GM21529 (cell line): ENCODE data around the gene C6.
"Not testable (repeated sequence)": the region's sequence is repeated elsewhere in the genome, so short reads cannot be mapped to it uniquely, and the experiment has no call there.

ENCODE experiments used
- ATAC-seq: cut with Tn5 transposase; IDR thresholded peaks from one replicate; pipeline ENCODE4 v1.9.1; 2021; ENCODE audit not compliant: unreplicated experiment

Gene C6

GRCh38 chr5:41213340-41213739 is at the start of gene C6:
Gene C6, minus strand, starts transcription at chr5:41213532. Its CDS starts 10,302 bp downstream, at chr5:41203230.
- no peak for ATAC-seq

- ATAC-seq: no peak
Observed at GRCh38 chr5:41256400-41256799, 43.1 kb upstream of the C6 start.

- ATAC-seq: no peak
Observed at GRCh38 chr5:41253109-41253508, 39.8 kb upstream of the C6 start.

- ATAC-seq: no peak
Observed at GRCh38 chr5:41252036-41252435, 38.7 kb upstream of the C6 start.

GRCh38 chr5:41250351-41250987 is 37.1 kb upstream of the C6 start:
- ATAC-seq: no peak

- ATAC-seq: no peak
Observed at GRCh38 chr5:41247135-41247534, 33.8 kb upstream of the C6 start.

- no peak for ATAC-seq
Observed at GRCh38 chr5:41246376-41246775, 33.0 kb upstream of the C6 start.

- ATAC-seq: no peak
Observed at GRCh38 chr5:41243558-41243957, 30.2 kb upstream of the C6 start.

- no peak for ATAC-seq
Observed at GRCh38 chr5:41240985-41241384, 27.7 kb upstream of the C6 start.

GRCh38 chr5:41240390-41240789 is 27.1 kb upstream of the C6 start:
- ATAC-seq: no peak

- no peak for ATAC-seq
Observed at GRCh38 chr5:41234475-41234874, 21.1 kb upstream of the C6 start.

- ATAC-seq: no peak
Observed at GRCh38 chr5:41232797-41233196, 19.5 kb upstream of the C6 start.

GRCh38 chr5:41230276-41230675 is 16.9 kb upstream of the C6 start:
- not testable (repeated sequence) for ATAC-seq

GRCh38 chr5:41223962-41224361 is 10.6 kb upstream of the C6 start:
- ATAC-seq: no peak

GRCh38 chr5:41219658-41220269 is 6.4 kb upstream of the C6 start:
- no peak for ATAC-seq

GRCh38 chr5:41218929-41219657 is 5.8 kb upstream of the C6 start:
- ATAC-seq: no peak

GRCh38 chr5:41214182-41214581 is 850 bp upstream of the C6 start:
- ATAC-seq: no peak

GRCh38 chr5:41212935-41213334 is 397 bp downstream of the C6 start:
- ATAC-seq: no peak

- ATAC-seq: no peak
Observed at GRCh38 chr5:41211417-41211816, 1.9 kb downstream of the C6 start.

- ATAC-seq: not testable (repeated sequence)
Observed at GRCh38 chr5:41205475-41205874, 7.9 kb downstream of the C6 start.

GRCh38 chr5:41203033-41203432 is 10.3 kb downstream of the C6 start:
- ATAC-seq: no peak

GRCh38 chr5:41201082-41201772 is 12.1 kb downstream of the C6 start:
- no peak for ATAC-seq
